ENCODE data around the gene ABCC4. TPM values are rescaled to one million over a fixed set of nuclear protein-coding genes. Genes with fewer than 3 reads are reported as not detected.
A peak's percentile ranks its signal among the peaks of the same experiment; 100 is the strongest.

ABCC4 gene
- total and polyA plus RNA-seq, 4 experiments from 2014 or later: 4.8 to 10.0 (median 6.9) TPM

DNA sequence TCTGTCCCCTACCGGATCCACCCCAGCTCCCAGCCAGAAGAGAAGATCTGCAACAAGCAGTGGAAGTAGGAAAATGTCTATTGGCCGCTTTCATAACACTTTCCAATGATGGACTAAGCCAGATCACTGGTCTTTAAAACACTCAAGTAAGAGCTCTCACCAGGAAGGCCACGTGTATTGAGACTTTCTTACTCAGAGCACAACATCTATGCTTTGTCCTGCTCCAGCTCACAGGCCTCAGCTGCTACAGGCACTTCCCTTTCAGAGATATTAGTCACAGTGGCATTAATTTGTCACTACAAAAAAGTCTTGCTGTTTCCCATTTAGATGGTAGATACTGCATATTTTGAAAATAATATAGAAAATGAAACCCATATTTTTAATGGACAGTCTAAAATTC, 164.2 kb downstream of the ABCC4 start:
- DNase-seq: no peak
- H3K27me3 ChIP-seq (ENCODE audit: insufficient read depth, low read length): no peaks in the 10 kb centered on the region
- no peak overlapping the region for H3K27ac ChIP-seq (ENCODE audit: low read depth, low read length)
- H3K4me3 ChIP-seq (ENCODE audit: low read length in 2 of 2): no peak overlapping the region
- Mint-ChIP-seq H3K27me3 (no peaks in the 10 kb centered on the region), H3K9me3 (peaks cover 0 to 4% (median 0%) of the 10 kb centered on the region in 8 donors), H3K4me1 (no peaks in the 10 kb centered on the region), H3K4me3 (no peak overlapping the region), H3K27ac (no peak overlapping the region), H3K36me3 (peaks cover 26 to 49% of the 10 kb centered on the region in 2 donors)
- no peaks in the 10 kb centered on the region for H3K36me3 ChIP-seq (ENCODE audit: insufficient read depth, low read length)
- CTCF ChIA-PET (ENCODE audit: partially characterized antibody): no interaction called here
- intact Hi-C loops (cut with micrococcal nuclease): no loop called here
- H3K9me3 ChIP-seq (ENCODE audit: control insufficient read depth in 1 of 2, low read length in 2 of 2): no peaks in the 10 kb centered on the region
- POLR2A ChIA-PET (ENCODE audit: partially characterized antibody): no interaction called here
- H3K4me1 ChIP-seq (ENCODE audit: insufficient read depth, low read length): no peaks in the 10 kb centered on the region

GRCh38 chr13:95136638-95137037, 164.6 kb downstream of the ABCC4 start:
- Mint-ChIP-seq H3K4me1 (no peaks in the 10 kb centered on the region), H3K27ac (no peak overlapping the region), H3K27me3 (no peaks in the 10 kb centered on the region), H3K4me3 (no peak overlapping the region), H3K36me3 (peaks cover 24 to 44% of the 10 kb centered on the region in 2 donors), H3K9me3 (peaks cover 0 to 4% (median 0%) of the 10 kb centered on the region in 8 donors)
- CTCF ChIA-PET (ENCODE audit: partially characterized antibody): no interaction called here
- no peak overlapping the region for H3K4me3 ChIP-seq (ENCODE audit: low read length in 2 of 2)
- H3K4me1 ChIP-seq (ENCODE audit: insufficient read depth, low read length): no peaks in the 10 kb centered on the region
- H3K27ac ChIP-seq (ENCODE audit: low read depth, low read length): no peak overlapping the region
- POLR2A ChIA-PET (ENCODE audit: partially characterized antibody): no interaction called here
- no peak for DNase-seq
- H3K36me3 ChIP-seq (ENCODE audit: insufficient read depth, low read length): no peaks in the 10 kb centered on the region
- no peaks in the 10 kb centered on the region for H3K27me3 ChIP-seq (ENCODE audit: insufficient read depth, low read length)
- no peaks in the 10 kb centered on the region for H3K9me3 ChIP-seq (ENCODE audit: control insufficient read depth in 1 of 2, low read length in 2 of 2)
- intact Hi-C loops (cut with micrococcal nuclease): no loop called here

DNA sequence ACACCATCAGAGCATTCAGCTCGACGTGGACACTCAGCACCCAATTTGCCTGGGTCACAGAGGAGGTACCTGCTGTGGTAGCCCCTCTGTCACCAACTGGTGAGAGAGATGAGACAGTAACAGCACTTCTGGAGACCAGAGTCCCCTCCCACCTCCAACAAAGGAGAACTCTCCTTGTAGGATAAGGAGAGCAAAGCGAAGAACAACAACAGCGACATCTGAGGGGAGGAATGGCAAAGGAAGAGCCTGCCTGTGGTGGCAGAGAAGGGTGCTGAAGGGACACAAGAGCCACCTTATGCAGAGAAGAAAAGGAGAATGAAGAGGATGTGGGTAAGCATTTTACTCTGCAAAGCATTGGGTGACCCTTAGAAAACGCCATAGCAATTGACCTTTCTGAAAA, 167.8 kb downstream of the ABCC4 start:
- Mint-ChIP-seq H3K4me3 (no peak overlapping the region), H3K27me3 (no peaks in the 10 kb centered on the region), H3K9me3 (no peaks in the 10 kb centered on the region), H3K4me1 (no peaks in the 10 kb centered on the region), H3K36me3 (peaks cover 2 to 21% of the 10 kb centered on the region in 2 donors), H3K27ac (peak overlapping the region in 1 of 7 donors; percentile 86)
- CTCF ChIA-PET (ENCODE audit: partially characterized antibody): no interaction called here
- Histone ChIP-seq H3K4me3 (ENCODE audit: low read length in 2 of 2) (no peak overlapping the region), H3K27ac (ENCODE audit: low read depth, low read length) (no peak overlapping the region), H3K36me3 (ENCODE audit: insufficient read depth, low read length) (no peaks in the 10 kb centered on the region), H3K9me3 (ENCODE audit: control insufficient read depth in 1 of 2, low read length in 2 of 2) (no peaks in the 10 kb centered on the region), H3K27me3 (ENCODE audit: insufficient read depth, low read length) (no peaks in the 10 kb centered on the region), H3K4me1 (ENCODE audit: insufficient read depth, low read length) (no peaks in the 10 kb centered on the region)
- DNase-seq: no peak
- POLR2A ChIA-PET (ENCODE audit: partially characterized antibody): no interaction called here
- intact Hi-C loops (cut with micrococcal nuclease): no loop called here

GRCh38 chr13:95129004-95129403, 172.2 kb downstream of the ABCC4 start:
- DNase-seq: no peak
- Histone ChIP-seq H3K27ac (ENCODE audit: low read depth, low read length) (no peak overlapping the region), H3K9me3 (ENCODE audit: control insufficient read depth in 1 of 2, low read length in 2 of 2) (no peaks in the 10 kb centered on the region), H3K4me1 (ENCODE audit: insufficient read depth, low read length) (no peaks in the 10 kb centered on the region), H3K36me3 (ENCODE audit: insufficient read depth, low read length) (no peaks in the 10 kb centered on the region), H3K4me3 (ENCODE audit: low read length in 2 of 2) (no peak overlapping the region), H3K27me3 (ENCODE audit: insufficient read depth, low read length) (no peaks in the 10 kb centered on the region)
- no peaks in the 10 kb centered on the region for H3K27me3 Mint-ChIP-seq
- POLR2A ChIA-PET (ENCODE audit: partially characterized antibody): no interaction called here
- H3K9me3 Mint-ChIP-seq: peaks cover 0 to under 1% (median 0%) of the 10 kb centered on the region in 8 donors
- peaks cover 2 to 20% of the 10 kb centered on the region in 2 donors for H3K36me3 Mint-ChIP-seq
- no peak overlapping the region for H3K4me3 Mint-ChIP-seq
- intact Hi-C loops (cut with micrococcal nuclease): no loop called here
- no peak overlapping the region for H3K27ac Mint-ChIP-seq
- CTCF ChIA-PET (ENCODE audit: partially characterized antibody): interaction anchor here (1.7 kb wide), 1 partner anchor 60 kb away, joined by 7 read pairs; no protein-coding TSS in a partner anchor
- H3K4me1 Mint-ChIP-seq: peaks cover 0 to 2% (median 0%) of the 10 kb centered on the region in 4 donors

DNA sequence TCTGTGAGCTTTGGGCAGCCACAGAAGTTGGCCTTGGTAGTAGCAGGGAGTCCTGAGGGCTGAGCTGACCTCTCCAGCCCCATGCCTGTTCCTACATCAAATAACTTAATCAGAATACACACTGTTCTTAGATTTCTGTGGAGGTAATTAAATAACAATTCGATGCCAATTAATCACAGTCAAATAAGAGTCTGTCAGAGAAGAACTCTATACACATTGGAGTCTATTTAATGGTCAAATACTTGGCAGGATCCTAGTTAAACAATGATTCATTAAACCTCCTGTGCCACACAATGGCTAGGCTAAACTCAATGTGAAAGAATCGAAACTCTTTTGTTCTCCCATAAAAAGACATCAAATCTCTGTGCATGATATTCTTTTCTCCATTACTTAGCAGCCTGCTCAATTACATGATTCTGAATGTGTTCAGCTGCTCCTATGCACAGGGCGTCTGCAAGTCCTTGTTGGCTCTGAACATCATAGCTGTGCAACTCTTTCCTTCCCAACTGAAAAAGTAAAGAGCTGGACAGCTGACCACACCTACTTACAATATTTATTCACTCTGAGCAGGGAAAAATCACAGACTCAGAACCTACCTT, 173.1 kb downstream of the ABCC4 start:
- H3K27ac Mint-ChIP-seq: peak overlapping the region in 1 of 7 donors; percentile 70
- H3K36me3 ChIP-seq (ENCODE audit: insufficient read depth, low read length): no peaks in the 10 kb centered on the region

DNA sequence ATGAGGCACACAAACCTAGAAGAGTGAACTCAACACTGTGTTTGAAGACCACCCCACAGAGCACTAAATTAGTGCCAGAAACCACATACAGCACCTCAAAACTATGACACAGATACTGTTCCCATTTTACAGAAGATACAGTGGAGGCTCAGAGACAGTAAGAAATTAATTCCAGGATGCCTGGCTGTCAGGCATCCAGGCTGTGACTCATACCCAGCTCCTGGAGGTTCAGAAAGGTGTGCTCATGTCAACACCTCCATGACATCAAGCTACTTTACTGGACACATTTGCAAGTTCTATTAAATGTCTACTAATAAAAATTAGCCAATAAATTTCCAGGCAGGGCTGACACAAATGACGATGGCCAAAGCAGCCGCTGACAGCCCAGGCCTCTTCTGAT, 176.3 kb downstream of the ABCC4 start:
- Mint-ChIP-seq H3K9me3 (peaks cover 0 to 5% (median 0%) of the 10 kb centered on the region in 8 donors), H3K4me1 (peaks cover 10 to 14% (median 12%) of the 10 kb centered on the region in 4 donors), H3K36me3 (peaks cover 12 to 41% of the 10 kb centered on the region in 2 donors), H3K27me3 (no peaks in the 10 kb centered on the region), H3K27ac (no peak overlapping the region), H3K4me3 (no peak overlapping the region)
- Histone ChIP-seq H3K27ac (ENCODE audit: low read depth, low read length) (no peak overlapping the region), H3K4me3 (ENCODE audit: low read length in 2 of 2) (no peak overlapping the region), H3K4me1 (ENCODE audit: insufficient read depth, low read length) (no peaks in the 10 kb centered on the region), H3K27me3 (ENCODE audit: insufficient read depth, low read length) (no peaks in the 10 kb centered on the region), H3K9me3 (ENCODE audit: control insufficient read depth in 1 of 2, low read length in 2 of 2) (no peaks in the 10 kb centered on the region), H3K36me3 (ENCODE audit: insufficient read depth, low read length) (no peaks in the 10 kb centered on the region)
- CTCF ChIA-PET (ENCODE audit: partially characterized antibody): no interaction called here
- intact Hi-C loops (cut with micrococcal nuclease): no loop called here
- POLR2A ChIA-PET (ENCODE audit: partially characterized antibody): no interaction called here
- DNase-seq: no peak

More for the DNA sequence above, 173.1 kb downstream of the ABCC4 start:
- POLR2A ChIA-PET (ENCODE audit: partially characterized antibody): no interaction called here
- Mint-ChIP-seq H3K27me3 (no peaks in the 10 kb centered on the region), H3K4me1 (peaks cover 0 to 4% (median under 1%) of the 10 kb centered on the region in 4 donors), H3K4me3 (no peak overlapping the region), H3K36me3 (peaks cover 5 to 24% of the 10 kb centered on the region in 2 donors), H3K9me3 (peaks cover 0 to 5% (median 0%) of the 10 kb centered on the region in 8 donors)
- no peak overlapping the region for H3K4me3 ChIP-seq (ENCODE audit: low read length in 2 of 2)
- H3K27me3 ChIP-seq (ENCODE audit: insufficient read depth, low read length): no peaks in the 10 kb centered on the region
- intact Hi-C loops (cut with micrococcal nuclease): no loop called here
- CTCF ChIA-PET (ENCODE audit: partially characterized antibody): interaction anchor here (1.7 kb wide), 1 partner anchor 61 kb away, joined by 7 read pairs; no protein-coding TSS in a partner anchor
- DNase-seq: no peak
- H3K9me3 ChIP-seq (ENCODE audit: control insufficient read depth in 1 of 2, low read length in 2 of 2): no peaks in the 10 kb centered on the region
- no peak overlapping the region for H3K27ac ChIP-seq (ENCODE audit: low read depth, low read length)
- H3K4me1 ChIP-seq (ENCODE audit: insufficient read depth, low read length): no peaks in the 10 kb centered on the region

DNA sequence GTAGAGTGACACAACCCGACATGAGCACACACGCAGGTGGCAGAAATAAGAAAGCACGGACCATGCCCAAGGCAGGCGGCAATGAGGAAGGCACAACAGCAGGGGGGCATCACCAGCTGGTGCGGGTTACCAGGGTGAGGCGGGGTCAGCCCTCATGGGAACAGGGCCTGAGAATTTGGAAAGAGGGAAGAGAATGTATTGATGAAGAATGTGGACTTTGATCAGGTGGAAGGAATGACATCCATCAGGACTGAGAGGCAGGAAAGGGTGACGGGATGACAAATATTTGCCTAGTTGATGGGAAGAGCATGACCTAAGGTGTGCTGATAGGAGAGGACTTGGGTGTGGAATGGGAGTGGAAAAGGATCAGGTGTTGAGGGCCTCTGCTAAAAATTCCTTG, 177.5 kb downstream of the ABCC4 start:
- H3K4me1 Mint-ChIP-seq: peaks cover 10 to 14% (median 12%) of the 10 kb centered on the region in 4 donors
- POLR2A ChIA-PET (ENCODE audit: partially characterized antibody): no interaction called here

More for the DNA sequence above, 177.5 kb downstream of the ABCC4 start:
- no peak for DNase-seq
- Mint-ChIP-seq H3K36me3 (peaks cover 12 to 45% of the 10 kb centered on the region in 2 donors), H3K9me3 (peaks cover 0 to 5% (median 0%) of the 10 kb centered on the region in 8 donors), H3K4me3 (no peak overlapping the region), H3K27ac (peak overlapping the region in 1 of 7 donors; percentile 82), H3K27me3 (no peaks in the 10 kb centered on the region)
- no peak overlapping the region for H3K4me3 ChIP-seq (ENCODE audit: low read length in 2 of 2)
- H3K27ac ChIP-seq (ENCODE audit: low read depth, low read length): no peak overlapping the region
- no peaks in the 10 kb centered on the region for H3K36me3 ChIP-seq (ENCODE audit: insufficient read depth, low read length)
- CTCF ChIA-PET (ENCODE audit: partially characterized antibody): no interaction called here
- no peaks in the 10 kb centered on the region for H3K27me3 ChIP-seq (ENCODE audit: insufficient read depth, low read length)
- no peaks in the 10 kb centered on the region for H3K4me1 ChIP-seq (ENCODE audit: insufficient read depth, low read length)
- H3K9me3 ChIP-seq (ENCODE audit: control insufficient read depth in 1 of 2, low read length in 2 of 2): no peaks in the 10 kb centered on the region
- intact Hi-C loops (cut with micrococcal nuclease): no loop called here

Data from CD4-positive, alpha-beta memory T cell (primary cell).